Fibroblast of pulmonary artery (primary cell): ENCODE results near the gene PYHIN1.

ENCODE experiments used
- DNase-seq: peaks from one replicate; pipeline ENCODE4 v3.0.0-alpha.2; 2010; ENCODE audit warnings: low read depth
- H3K4me3 ChIP-seq: replicated peaks from 2 replicates; pipeline ENCODE4 v1.5.1; 2011; ENCODE audit warnings: low read depth, mild to moderate bottlenecking, control low read depth, low read length, moderate library complexity
- CTCF ChIP-seq: IDR thresholded peaks from 2 replicates; pipeline ENCODE4 v1.5.1; 2011; ENCODE audit warnings: mild to moderate bottlenecking, control low read depth, low read length, inconsistent platforms; ENCODE audit errors: missing control alignments

Gene PYHIN1

GRCh38 chr1:158946785-158947184 lies 15.4 kb downstream of the PYHIN1 start:
- TF ChIP-seq CTCF: no peak

DNA sequence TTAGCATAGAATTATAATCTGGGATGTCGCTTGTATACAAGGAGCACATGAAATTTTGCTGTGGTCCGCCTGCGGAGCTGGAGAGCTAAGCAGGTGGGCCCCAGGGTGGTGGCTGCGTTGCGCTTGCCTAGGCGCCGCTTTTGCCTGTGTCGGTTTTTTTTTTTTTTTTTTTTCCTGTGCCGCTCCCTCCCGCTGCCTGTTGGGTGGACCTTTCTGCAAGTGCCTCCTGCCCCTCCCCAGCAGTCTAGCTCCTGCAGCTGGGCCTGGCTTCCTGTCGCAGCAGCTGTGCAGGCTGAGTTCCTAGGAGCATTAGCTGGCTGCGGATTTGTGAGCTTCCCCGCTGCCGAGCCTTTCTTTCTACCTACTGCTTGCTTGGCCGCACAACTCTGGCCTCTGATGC lies 20.6 kb downstream of the PYHIN1 start:
- no peak for DNase-seq
- no peak overlapping the region for H3K4me3 ChIP-seq
- TF ChIP-seq CTCF: no peak

More at GRCh38 chr1:158946785-158947184, 15.4 kb downstream of the PYHIN1 start:
- no peak overlapping the region for H3K4me3 ChIP-seq
- no peak for DNase-seq

DNA sequence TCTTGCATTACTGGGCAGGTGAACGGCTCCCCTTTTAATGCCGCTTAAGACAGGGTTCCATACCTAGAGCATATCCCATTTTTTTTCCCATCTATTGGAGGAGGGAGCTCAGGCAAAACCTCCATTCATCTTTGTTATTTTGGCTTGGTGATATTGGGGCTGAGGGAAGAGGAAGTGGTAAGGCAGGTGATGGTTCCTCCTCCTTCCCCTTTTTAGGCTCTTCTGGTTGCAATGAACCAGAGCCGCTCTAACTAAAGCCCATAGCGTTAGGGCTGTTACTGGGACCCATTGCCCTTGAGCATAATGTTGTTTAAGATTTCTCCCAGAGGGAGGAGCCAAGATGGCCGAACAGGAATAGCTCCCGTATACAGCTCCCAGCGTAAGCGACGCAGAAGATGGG lies 21.1 kb downstream of the PYHIN1 start:
- H3K4me3 ChIP-seq: no peak overlapping the region
- no peak for TF ChIP-seq CTCF
- DNase-seq: no peak

DNA sequence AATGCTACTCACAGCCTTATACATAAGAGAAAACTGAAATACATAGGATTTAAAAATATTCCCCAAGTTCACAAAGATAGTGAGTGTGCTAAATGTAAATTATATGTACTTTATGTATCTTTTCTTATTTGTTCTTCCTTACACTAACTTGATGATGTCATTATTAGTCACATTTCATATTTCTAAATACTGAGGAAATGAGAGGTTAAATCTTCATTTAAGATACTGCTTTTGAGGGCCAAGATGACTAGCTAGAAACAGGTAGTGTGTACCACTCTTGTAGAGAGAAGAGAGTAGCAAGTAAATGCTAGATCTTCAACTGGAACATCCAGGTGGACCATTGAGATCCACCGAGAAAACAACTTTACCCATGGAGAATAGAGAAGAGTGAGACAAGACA lies 29.8 kb downstream of the PYHIN1 start:
- H3K4me3 ChIP-seq: no peak overlapping the region
- no peak for DNase-seq
- no peak for TF ChIP-seq CTCF

- DNase-seq: no peak
- TF ChIP-seq CTCF: no peak
- H3K4me3 ChIP-seq: no peak overlapping the region
Observed at GRCh38 chr1:158962983-158963382, 31.6 kb downstream of the PYHIN1 start.

DNA sequence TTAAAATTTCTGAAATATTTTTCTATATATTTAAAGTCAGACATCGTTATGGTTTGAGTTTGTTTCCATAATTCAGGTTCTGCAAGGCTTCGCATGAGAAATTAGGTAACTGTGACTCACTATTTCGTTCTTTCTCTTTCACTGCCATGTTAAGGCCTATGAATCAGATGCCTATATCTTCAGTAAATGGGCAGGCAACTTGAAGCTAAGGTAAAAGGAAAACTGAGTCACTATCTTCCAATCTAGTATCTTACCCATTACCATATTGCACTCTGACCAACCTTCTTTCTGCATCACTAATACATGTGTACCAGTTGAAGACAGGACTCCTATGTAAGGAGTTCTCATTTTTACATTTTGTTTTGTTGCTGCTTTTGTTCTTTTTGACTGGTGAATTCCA lies 37.8 kb downstream of the PYHIN1 start:
- DNase-seq: no peak
- no peak for TF ChIP-seq CTCF
- no peak overlapping the region for H3K4me3 ChIP-seq

DNA sequence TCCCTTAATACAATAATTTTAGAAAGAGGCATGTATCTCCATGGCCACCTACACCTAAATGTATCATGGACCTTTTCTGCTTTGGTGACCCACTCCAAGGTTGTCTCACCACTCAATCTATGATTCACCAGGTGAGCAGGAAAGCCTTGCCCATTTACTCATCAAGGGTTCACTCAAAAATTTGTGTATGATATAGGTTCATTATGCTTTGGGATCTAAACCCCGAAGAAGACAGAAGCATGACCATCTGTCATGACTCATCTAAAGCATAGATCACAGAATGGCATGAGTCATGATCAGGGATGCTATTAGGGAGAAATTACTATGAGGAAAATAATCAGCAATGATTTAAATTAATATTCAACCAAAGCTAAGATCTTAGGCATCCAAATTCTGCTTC lies 38.5 kb downstream of the PYHIN1 start:
- DNase-seq: no peak
- no peak overlapping the region for H3K4me3 ChIP-seq
- no peak for TF ChIP-seq CTCF
